Gastrocnemius medialis (tissue), 4 donors: Measurements from ENCODE around the gene FOXRED2.
A peak's percentile ranks its signal among the peaks of the same experiment; 100 is the strongest.

Experiments
- CTCF ChIP-seq, 5 experiments: fragments of 450-650 bp in 3 of 5; fragments of 200-600 bp in 2 of 5; sonication (generic) in 2 of 5; IDR thresholded peaks in 4 of 5; conservative IDR thresholded peaks in 1 of 5; 1 replicate in 4 of 5; 2 replicates in 1 of 5; pipeline ENCODE4 v1.5.1; 2016 to 2019; ENCODE audit warnings: antibody characterized with exemption in 5 of 5, mild to moderate bottlenecking in 3 of 5, moderate library complexity in 3 of 5
- POLR2A ChIP-seq, 2 donors: fragments of 450-650 bp; IDR thresholded peaks; one replicate each; pipeline ENCODE4 v1.6.1; 2017; ENCODE audit warnings: antibody characterized with exemption in 2 of 2, mild to moderate bottlenecking in 2 of 2, moderate library complexity in 2 of 2

- TF ChIP-seq CTCF (IDR thresholded peaks at IDR 0.05 in 4 of 5, conservative IDR thresholded peaks at IDR 0.05 in 1 of 5): no peak
- TF ChIP-seq POLR2A (IDR thresholded peaks at IDR 0.05): peak; percentile 53 to 67
Measured at GRCh38 chr22:36465232-36466021, 41.4 kb downstream of the FOXRED2 start.
